Measurements from ENCODE around the gene KNTC1.

- TF ChIP-seq EP300 (IDR thresholded peaks at IDR 0.05) = no peak
- no peak for TF ChIP-seq POLR2A (IDR thresholded peaks at IDR 0.05)
- no peak for TF ChIP-seq POLR2AphosphoS5 (IDR thresholded peaks at IDR 0.05)
These were observed 23.1 kb upstream of the KNTC1 start for GRCh38 chr12:122503783-122504590.

Measured in stomach (tissue), 4 donors.